Transverse colon (tissue), 4 donors: Measurements from ENCODE around the gene IL11RA. TPM values are rescaled to one million over a fixed set of nuclear protein-coding genes. Genes with fewer than 3 reads are reported as not detected.

Experiments
- DNase-seq: peaks from one replicate; pipeline ENCODE4 v3.0.0-alpha.2; 2019
- H3K27ac ChIP-seq, 4 donors: fragments of 200-600 bp; sonication (generic); 2 replicates each; pipeline ENCODE4 v1.5.1; 2016 to 2018; ENCODE audit warnings: inconsistent platforms in 4 of 4
- H3K27me3 ChIP-seq: fragments of 200-600 bp; sonication (generic); 2 replicates; pipeline ENCODE4 v1.5.1; 2017; ENCODE audit warnings: inconsistent platforms
- H3K36me3 ChIP-seq, 4 donors: fragments of 200-600 bp; sonication (generic); 2 replicates each; pipeline ENCODE4 v1.5.1; 2017 to 2019; ENCODE audit warnings: inconsistent platforms in 4 of 4
- H3K4me1 ChIP-seq, 4 donors: fragments of 200-600 bp; sonication (generic); 2 replicates each; pipeline ENCODE4 v1.5.1; 2017 to 2020; ENCODE audit warnings: inconsistent platforms in 4 of 4
- H3K4me3 ChIP-seq, 4 donors: fragments of 200-600 bp; sonication (generic); 1 replicate in 1 of 4; 2 replicates in 3 of 4; pipeline versions ENCODE4 v1.5.1 to v1.6.1; 2017 to 2019; ENCODE audit warnings: inconsistent platforms in 4 of 4
- H3K9me3 ChIP-seq, 2 donors: fragments of 200-600 bp; sonication (generic); 2 replicates each; pipeline ENCODE4 v1.5.1; 2017 to 2019; ENCODE audit warnings: inconsistent platforms in 2 of 2
- EP300 ChIP-seq: sonication (generic); formaldehyde crosslinking; IDR thresholded peaks from one replicate; pipeline ENCODE4 v1.6.1; 2017; ENCODE audit warnings: antibody characterized with exemption, low read depth
- POLR2A ChIP-seq: fragments of 450-650 bp; IDR thresholded peaks from one replicate; pipeline ENCODE4 v1.6.1; 2016; ENCODE audit warnings: antibody characterized with exemption, mild to moderate bottlenecking, moderate library complexity
- POLR2AphosphoS5 ChIP-seq, 3 donors: sonication (generic); formaldehyde crosslinking; IDR thresholded peaks; one replicate each; pipeline ENCODE4 v1.6.1; 2016; ENCODE audit warnings: antibody characterized with exemption in 3 of 3
- WGBS, 2 donors: methylation state at CpG; one replicate each; pipeline ENCODE4 v1.1.5; 2018; ENCODE audit warnings: low coverage in 1 of 2; 5-methylcytosine and 5-hydroxymethylcytosine counted together
- in situ Hi-C, 4 donors: fragments of 200-750 bp; cut with MboI; loops; one replicate each; pipeline versions ENCODE4 v1.15.0 to v1.15.1; 2017; ENCODE audit warnings: low sequenced_read_pairs in 3 of 4, low pct_ligation_motif_present in 1 of 4, low pct_unique_long_range_greater_than_20kb in 1 of 4
- intact Hi-C: fragments of 100-400 bp; cut with DNase I; formaldehyde crosslinking; loops from one replicate; pipeline ENCODE4 v1.15.1; 2023; ENCODE audit warnings: low total_unique reads
- total RNA-seq, 4 donors: library from RNA; depleted of rRNA; stranded (reverse); fragments of >200 nt; gene quantifications; one replicate each; pipeline ENCODE4 v1.1.0, GENCODE V29; 2016
- TF ChIP-seq, protein P1 (sequence below), 5 experiments: fragments of 200-600 bp in 3 of 5; fragments of 450-650 bp in 2 of 5; sonication (generic) in 3 of 5; IDR thresholded peaks; 1 replicate in 2 of 5; 2 replicates in 3 of 5; pipeline ENCODE4 v1.5.1; 2016 to 2017; ENCODE audit warnings: antibody characterized with exemption in 5 of 5, inconsistent platforms in 3 of 5, mild to moderate bottlenecking in 2 of 5, moderate library complexity in 1 of 5

Gene IL11RA
- total RNA-seq, 4 donors from 2014 or later: 27.0 to 94.6 (median 47.5) TPM

DNA sequence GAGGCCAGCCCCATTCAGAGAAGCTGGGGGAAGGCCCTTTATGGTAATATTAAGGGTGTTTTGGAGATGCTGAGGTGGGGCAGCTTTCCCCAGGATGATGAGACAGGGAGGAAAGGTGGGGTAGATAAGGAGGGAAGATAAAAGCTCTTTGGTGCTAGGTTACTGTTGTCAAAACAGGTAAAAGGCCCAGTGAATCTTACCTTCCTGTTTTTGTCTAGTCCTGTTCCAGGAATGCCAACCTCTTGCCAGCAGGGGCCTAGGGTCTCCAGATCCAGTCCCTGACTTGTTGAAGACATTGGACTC lies 11.3 kb downstream of the IL11RA start:
- H3K4me3 ChIP-seq: no peak overlapping the region
- H3K9me3 ChIP-seq: no peaks in the 10 kb centered on the region
- H3K27ac ChIP-seq: no peak overlapping the region
- H3K27me3 ChIP-seq: no peaks in the 10 kb centered on the region
- no peaks in the 10 kb centered on the region for H3K36me3 ChIP-seq
- no peak for DNase-seq
- TF ChIP-seq, protein P1, sequence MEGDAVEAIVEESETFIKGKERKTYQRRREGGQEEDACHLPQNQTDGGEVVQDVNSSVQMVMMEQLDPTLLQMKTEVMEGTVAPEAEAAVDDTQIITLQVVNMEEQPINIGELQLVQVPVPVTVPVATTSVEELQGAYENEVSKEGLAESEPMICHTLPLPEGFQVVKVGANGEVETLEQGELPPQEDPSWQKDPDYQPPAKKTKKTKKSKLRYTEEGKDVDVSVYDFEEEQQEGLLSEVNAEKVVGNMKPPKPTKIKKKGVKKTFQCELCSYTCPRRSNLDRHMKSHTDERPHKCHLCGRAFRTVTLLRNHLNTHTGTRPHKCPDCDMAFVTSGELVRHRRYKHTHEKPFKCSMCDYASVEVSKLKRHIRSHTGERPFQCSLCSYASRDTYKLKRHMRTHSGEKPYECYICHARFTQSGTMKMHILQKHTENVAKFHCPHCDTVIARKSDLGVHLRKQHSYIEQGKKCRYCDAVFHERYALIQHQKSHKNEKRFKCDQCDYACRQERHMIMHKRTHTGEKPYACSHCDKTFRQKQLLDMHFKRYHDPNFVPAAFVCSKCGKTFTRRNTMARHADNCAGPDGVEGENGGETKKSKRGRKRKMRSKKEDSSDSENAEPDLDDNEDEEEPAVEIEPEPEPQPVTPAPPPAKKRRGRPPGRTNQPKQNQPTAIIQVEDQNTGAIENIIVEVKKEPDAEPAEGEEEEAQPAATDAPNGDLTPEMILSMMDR (IDR thresholded peaks at IDR 0.05): no peak
- TF ChIP-seq EP300 (no peak), POLR2AphosphoS5 (IDR thresholded peaks at IDR 0.05) (no peak), POLR2A (no peak)
- H3K4me1 ChIP-seq: peaks cover 10 to 24% (median 19%) of the 10 kb centered on the region in 4 donors
- in situ Hi-C loops (no loop called here), intact Hi-C loops (no loop called here)

DNA sequence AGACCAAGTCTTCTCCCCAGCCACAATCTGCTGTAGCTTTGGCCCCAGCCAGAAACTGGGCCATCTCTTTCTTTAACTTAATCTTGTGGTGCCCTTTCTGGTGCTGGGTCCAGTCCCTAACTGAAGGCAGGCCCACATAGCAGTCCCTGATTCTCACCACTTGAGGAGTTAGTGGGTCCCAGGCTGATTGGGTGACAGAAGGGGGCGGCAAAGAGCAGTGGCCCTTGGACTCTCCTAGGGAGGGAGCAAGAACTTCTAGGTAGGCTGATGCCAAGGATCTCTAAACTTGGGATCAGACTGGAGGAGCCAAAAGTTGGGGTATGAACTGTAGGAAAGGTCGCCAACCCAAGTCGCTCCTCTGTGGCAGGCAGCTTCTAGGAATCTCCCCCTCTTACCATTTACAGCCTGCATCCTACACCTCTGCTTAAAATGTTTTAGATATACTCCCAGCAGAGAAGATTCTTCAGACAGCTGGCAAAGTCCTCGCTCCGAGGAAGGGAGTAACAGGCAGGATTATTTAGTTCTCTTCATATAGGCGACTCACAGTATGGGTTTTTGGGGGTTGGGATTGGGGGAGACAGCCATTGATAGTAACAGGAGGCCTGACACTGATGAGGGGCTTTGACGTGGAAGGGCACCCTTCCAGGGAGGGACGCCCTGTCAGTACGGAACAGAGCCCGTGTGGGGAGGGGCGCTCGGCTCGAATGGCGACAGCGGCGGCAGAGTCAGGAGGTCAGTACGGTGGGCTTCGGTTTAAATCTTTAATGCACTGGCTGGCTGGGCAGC lies 12.5 kb downstream of the IL11RA start:
- TF ChIP-seq, protein P1 (IDR thresholded peaks at IDR 0.05): peak; percentile 74 to 94 (median 84)
- no peak for TF ChIP-seq EP300
- TF ChIP-seq POLR2A: no peak
- TF ChIP-seq POLR2AphosphoS5 (IDR thresholded peaks at IDR 0.05): peak in 2 of 3 donors; percentile 22 to 31
- in situ Hi-C loops (no loop called here), intact Hi-C loops (no loop called here)
- Histone ChIP-seq H3K9me3 (no peaks in the 10 kb centered on the region), H3K36me3 (no peaks in the 10 kb centered on the region), H3K27me3 (no peaks in the 10 kb centered on the region), H3K4me3 (peak overlapping the region; percentile 52 to 88 (median 74)), H3K27ac (peak overlapping the region; percentile 96 to 100 (median 98)), H3K4me1 (peaks cover 10 to 20% (median 17%) of the 10 kb centered on the region in 4 donors)
- peak; percentile 89 for DNase-seq
- WGBS, 2 donors: 20 to 33% methylated on average over 5 to 17 of the region's 18 CpGs

DNA sequence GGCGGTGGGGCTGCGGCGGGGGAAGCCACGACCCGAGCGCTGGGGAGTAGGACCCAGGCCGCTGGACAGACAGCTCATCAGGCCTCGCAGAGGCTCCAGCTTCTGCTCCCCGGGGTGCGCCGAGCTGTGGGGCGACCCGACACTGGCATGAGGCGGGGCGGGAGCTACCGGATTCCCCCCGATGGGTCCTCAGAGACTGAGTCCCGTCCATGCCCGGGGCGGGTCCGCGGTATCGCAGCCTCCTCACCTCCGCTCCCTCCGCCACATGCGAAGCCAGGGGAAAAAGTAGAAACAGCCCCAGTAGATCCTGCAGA lies 13.0 kb downstream of the IL11RA start:
- TF ChIP-seq POLR2AphosphoS5 (IDR thresholded peaks at IDR 0.05) (peak in 1 of 3 donors; percentile 7), EP300 (no peak), POLR2A (no peak)
- TF ChIP-seq, protein P1 (IDR thresholded peaks at IDR 0.05): no peak
- 1% methylated on average over 12 of the region's 26 CpGs; no CpG with 5 or more reads in 1 of the 2 donors for WGBS, 2 donors
- intact Hi-C loops (no loop called here), in situ Hi-C loops (no loop called here)
- H3K4me1 ChIP-seq: peaks cover 10 to 17% (median 15%) of the 10 kb centered on the region in 4 donors
- H3K36me3 ChIP-seq: no peaks in the 10 kb centered on the region
- no peak for DNase-seq
- no peaks in the 10 kb centered on the region for H3K27me3 ChIP-seq
- H3K4me3 ChIP-seq: peak overlapping the region; percentile 52 to 88 (median 74)
- peak overlapping the region; percentile 96 to 100 (median 98) for H3K27ac ChIP-seq
- H3K9me3 ChIP-seq: no peaks in the 10 kb centered on the region

DNA sequence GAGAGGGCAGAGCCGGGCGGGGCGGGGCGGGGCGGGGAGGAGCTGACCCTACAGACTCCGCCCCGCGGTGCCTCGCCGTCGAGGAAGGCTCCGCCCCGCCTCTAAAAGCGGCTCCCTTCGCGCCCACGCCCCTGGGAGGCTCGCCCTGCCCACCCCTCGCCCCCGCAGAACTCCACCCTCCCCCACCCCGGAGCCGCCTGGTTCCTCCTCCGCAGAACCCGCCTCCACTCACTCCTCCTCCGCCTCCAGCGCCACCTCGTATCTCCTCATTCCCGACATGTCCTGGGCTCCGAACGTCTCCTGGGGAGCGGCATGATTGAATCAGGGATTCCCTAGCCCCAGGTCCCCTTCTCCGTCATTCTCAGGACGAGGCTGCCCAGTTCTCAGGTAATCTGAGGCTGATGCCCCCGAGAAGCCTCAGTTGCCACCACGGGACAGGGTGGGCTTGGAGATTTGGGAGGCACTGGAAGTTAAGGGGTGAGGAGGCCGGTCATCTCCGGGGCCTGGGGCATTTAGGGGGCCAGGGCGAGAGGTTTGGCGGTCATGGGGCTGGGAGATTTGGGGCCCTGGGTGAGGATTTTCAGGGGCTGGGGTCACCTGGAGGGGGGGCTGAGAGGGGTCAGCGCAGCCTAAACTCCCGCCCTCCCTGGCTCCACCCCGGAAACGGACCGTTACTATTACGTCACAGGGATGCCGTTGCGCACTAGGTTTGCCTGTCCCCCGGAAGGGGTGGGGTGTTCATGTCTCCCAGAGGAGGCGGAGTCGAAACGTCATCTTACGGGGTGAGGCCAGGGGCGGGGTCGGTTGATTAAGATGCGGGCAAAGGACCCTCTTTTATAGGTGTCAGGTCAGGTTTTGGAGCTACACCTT lies 13.6 kb downstream of the IL11RA start:
- Histone ChIP-seq H3K9me3 (no peaks in the 10 kb centered on the region), H3K27me3 (no peaks in the 10 kb centered on the region), H3K27ac (peak overlapping the region; percentile 96 to 100 (median 98)), H3K4me3 (peak overlapping the region; percentile 52 to 88 (median 82)), H3K4me1 (peaks cover 10 to 17% (median 15%) of the 10 kb centered on the region in 4 donors), H3K36me3 (no peaks in the 10 kb centered on the region)
- in situ Hi-C loops: no loop called here
- TF ChIP-seq, protein P1 (IDR thresholded peaks at IDR 0.05): no peak
- TF ChIP-seq POLR2A: peak; percentile 98
- TF ChIP-seq EP300: no peak
- peak; percentile 84 to 98 (median 98) for TF ChIP-seq POLR2AphosphoS5 (IDR thresholded peaks at IDR 0.05)
- WGBS, 2 donors: 1% methylated on average over 43 of the region's 55 CpGs; no CpG with 5 or more reads in 1 of the 2 donors
- peak; percentile 96 for DNase-seq
- intact Hi-C loops: no loop called here
